Transverse colon (tissue), 4 donors: ENCODE measurements around the gene MYO16.

Experiments
- CTCF ChIP-seq, 5 experiments: fragments of 200-600 bp in 3 of 5; fragments of 450-650 bp in 2 of 5; sonication (generic) in 3 of 5; IDR thresholded peaks; 1 replicate in 2 of 5; 2 replicates in 3 of 5; pipeline ENCODE4 v1.5.1; 2016 to 2017; ENCODE audit warnings: antibody characterized with exemption in 5 of 5, inconsistent platforms in 3 of 5, mild to moderate bottlenecking in 2 of 5, moderate library complexity in 1 of 5
- EP300 ChIP-seq: sonication (generic); formaldehyde crosslinking; IDR thresholded peaks from one replicate; pipeline ENCODE4 v1.6.1; 2017; ENCODE audit warnings: antibody characterized with exemption, low read depth
- POLR2A ChIP-seq: fragments of 450-650 bp; IDR thresholded peaks from one replicate; pipeline ENCODE4 v1.6.1; 2016; ENCODE audit warnings: antibody characterized with exemption, mild to moderate bottlenecking, moderate library complexity
- POLR2AphosphoS5 ChIP-seq, 3 donors: sonication (generic); formaldehyde crosslinking; IDR thresholded peaks; one replicate each; pipeline ENCODE4 v1.6.1; 2016; ENCODE audit warnings: antibody characterized with exemption in 3 of 3

- TF ChIP-seq POLR2A (no peak), CTCF (IDR thresholded peaks at IDR 0.05) (no peak), POLR2AphosphoS5 (IDR thresholded peaks at IDR 0.05) (no peak), EP300 (no peak)
Measured at GRCh38 chr13:109055850-109056249, 426.4 kb downstream of the MYO16 start.
